Brain pericyte (primary cell): ENCODE data around the gene ACSL3.
"Not testable (repeated sequence)": the region's sequence is repeated elsewhere in the genome, so short reads cannot be mapped to it uniquely, and the experiment has no call there.

Source experiments
- DNase-seq: peaks from one replicate; pipeline ENCODE4 v3.0.0-alpha.2; 2012; ENCODE audit warnings: low read depth, low spot score

Gene ACSL3

DNA sequence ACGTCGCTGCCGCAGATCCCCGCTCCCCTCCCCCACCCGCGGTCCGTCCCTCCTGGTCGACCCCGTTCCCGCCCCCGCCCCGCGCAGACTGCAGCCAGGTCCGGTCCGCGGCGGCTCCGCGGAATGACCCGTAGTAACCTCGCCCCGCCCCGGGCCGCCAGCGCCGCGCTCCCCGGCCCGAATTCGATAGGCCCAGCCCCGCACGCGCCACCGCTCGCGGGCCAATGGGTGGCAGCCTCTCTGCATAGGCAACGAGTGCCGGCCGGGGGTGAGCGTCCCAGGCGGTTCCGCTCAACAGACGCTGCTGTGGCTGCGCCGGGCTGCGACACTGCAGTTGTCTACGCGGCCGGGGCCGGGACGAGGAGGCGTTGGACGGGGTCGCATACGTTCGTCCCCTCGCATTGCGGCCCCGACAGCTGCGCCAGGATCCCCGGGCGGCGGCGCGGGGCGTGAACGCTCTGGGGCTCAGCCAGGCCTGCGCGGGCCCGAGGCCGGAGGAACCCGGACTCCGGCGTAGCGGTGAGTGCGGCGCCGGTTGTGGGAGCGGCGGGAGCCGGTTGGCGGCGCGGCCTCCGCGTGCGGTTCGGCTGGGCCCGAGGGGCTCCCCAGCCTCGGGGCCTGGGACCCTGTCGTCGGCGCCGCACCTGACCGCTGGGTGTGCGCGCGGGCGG lies at the start of gene ACSL3:
Gene ACSL3 (plus strand): TSS at position 297 of the 671 bp plus-strand sequence. CDS start 47,737 bp downstream, outside the sequence.
- peak; percentile 73 for DNase-seq

DNA sequence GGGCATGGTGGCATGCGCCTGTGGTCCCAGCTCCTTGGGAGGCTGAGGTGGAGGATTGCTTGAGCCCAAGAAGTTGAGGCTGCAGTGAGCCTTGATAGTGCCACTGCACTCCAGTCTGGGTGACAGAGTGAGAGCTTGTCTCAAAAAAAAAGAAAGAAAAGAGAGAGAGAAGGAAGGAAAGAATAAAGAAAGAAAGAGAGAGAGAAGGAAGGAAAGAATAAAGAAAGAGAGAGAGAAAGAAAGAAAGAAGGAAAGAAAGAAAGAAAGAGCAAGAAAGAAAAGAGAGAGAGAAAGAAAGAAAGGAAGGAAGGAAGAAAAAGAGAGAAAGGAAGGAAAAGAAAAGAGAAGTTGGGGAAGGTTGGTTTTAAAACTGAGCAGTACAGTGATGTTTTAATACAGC lies 49.0 kb upstream of the ACSL3 start:
- DNase-seq, result no peak

DNA sequence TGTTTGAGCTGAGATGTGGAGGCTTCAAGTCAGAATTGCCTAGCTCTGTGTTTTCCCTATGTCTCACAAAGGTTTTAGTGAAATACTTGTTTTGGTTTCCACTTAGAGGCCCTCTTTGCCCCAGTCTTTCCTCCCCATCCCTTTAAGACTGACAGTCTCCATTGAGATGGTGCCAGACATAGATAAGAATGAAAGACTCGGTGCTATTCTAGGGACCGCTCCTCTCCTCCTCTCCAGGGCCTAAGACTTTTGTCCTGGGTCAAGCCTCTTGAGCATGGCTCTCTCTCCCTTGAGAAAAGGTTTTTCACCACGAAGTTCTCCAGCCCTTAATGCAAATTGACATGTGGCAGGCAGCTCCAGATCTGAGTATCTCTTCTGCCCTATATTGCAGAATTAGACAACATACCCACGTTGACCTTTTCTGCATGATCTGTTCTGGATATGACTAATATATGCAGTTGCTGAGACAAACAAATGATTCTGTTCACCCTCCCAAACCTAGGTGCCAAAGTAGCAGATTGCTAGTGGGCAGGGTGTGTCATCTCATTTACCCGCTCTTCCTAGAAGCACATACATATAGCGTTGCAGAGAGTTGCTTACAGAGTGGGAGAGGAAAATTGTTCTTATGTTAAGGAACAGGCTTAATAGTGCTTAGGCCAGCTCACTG lies 47.5 kb upstream of the ACSL3 start:
- DNase-seq, result no peak

DNA sequence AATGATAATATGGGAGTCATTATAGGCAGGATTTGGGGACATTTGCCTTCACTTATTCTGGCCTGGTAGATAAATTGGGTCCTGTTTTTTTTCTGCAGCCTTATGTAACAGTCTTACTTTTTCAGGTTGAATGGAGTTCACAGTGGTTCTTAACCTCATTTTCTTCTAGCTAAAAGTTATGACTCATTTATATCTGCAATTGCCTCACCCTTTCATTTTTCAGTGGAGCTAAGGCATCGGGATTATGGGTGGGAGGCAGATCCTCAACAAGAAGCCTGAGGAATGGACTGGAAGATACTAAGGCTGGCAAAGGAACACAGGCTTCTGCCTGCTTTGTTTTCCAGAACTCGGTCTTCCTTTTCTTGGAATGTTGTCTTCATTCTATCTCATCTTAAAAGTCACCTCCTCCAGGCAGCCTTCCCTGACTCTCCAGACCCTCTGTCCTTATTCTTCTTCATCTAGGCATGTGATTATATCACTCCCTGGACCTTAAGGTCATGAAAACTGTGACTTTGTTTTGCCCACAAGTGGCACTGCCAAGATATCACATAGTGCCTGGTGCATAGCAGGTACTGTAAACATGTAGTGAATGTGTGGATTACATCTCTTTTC lies 41.0 kb upstream of the ACSL3 start:
- no peak for DNase-seq

DNA sequence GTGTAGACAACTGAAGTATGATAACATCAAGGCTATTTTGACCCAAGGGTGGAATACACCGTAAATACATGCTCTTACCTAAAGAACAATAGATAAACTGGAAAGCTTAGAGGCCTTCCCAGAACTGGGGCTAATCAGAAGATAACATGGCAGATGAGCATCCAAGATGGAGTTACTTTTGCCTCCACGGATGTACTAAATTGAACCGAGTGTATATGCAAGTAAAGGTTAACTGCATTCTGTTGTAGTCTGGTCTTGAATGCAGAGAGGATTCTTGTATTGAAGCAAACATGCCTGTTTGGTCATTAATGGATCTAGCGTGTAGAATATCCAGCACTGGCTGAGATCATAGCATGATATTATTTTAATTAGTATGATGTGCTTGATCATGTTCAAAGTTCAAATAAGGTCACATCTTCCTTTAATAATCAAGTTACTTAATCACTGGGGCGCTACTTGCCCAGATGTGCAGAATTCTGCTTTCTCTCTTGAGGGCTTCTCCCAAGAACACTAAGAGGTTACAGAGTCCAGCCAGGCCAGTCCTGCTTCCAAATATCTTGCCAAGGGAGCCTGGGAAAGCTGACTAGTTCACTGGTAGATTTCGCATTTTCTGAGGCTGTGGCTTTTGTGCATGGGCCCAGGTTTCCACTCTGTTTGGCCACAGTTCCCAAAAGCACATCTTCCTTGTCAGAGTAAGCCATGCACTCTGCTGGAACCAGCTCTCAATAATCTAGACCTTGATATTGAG lies 37.5 kb upstream of the ACSL3 start:
- DNase-seq, result no peak

DNA sequence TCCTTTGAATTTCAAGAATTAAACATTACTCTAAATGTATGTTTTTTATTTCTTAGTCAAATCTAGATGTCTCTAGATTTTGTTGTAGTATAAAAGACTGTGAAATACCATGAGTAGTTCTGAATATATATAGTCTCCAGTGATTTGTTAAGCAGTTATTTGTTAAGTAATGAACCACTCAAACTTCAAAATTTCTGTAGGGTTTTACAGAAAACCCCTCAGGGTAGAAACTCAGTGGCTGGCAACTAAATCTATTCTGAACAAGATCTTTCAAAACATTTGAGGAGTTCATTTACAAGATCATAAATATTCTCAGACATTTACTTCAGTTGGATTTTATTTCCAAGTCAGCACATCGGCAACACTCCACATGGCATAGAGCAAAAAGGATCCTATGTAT lies 35.8 kb upstream of the ACSL3 start:
- no peak for DNase-seq

DNA sequence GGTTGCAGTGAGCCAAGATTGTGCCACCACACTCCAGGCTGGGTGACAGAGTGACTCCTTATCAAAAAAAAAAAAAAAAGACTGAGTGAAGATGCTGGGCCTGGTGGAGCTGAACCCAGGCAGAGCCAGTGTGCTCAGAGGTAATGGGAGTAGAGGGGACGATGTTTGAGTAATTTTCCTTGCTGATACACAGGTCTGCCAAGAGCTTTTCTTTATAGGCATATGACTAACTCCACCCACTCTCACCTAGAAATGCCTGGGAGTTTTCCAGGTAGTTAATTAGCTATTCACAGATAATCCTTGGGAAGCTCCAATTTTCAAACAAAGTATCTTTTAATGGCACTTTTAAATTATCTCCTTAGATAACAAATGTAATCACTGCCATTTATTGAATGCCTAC lies 33.4 kb upstream of the ACSL3 start:
- DNase-seq, result no peak

DNA sequence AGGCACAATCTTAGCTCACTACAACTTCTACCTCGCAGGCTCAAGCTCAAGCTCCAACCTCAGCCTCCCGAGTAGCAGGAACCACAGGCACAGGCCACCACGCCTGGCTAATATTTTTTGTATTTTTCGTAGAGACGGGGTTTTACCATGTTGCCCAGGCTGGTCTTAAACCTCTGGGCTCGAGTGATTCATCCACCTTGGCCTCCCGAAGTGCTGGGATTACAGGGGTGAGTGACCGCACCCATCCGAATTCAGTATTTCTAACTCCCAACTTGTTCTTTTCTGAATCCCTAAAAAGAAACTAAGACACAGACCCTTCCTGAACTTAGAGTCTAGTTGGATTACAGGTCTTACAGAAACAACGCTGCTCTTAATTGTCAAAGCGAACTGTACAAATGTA lies 32.3 kb upstream of the ACSL3 start:
- DNase-seq, result no peak

DNA sequence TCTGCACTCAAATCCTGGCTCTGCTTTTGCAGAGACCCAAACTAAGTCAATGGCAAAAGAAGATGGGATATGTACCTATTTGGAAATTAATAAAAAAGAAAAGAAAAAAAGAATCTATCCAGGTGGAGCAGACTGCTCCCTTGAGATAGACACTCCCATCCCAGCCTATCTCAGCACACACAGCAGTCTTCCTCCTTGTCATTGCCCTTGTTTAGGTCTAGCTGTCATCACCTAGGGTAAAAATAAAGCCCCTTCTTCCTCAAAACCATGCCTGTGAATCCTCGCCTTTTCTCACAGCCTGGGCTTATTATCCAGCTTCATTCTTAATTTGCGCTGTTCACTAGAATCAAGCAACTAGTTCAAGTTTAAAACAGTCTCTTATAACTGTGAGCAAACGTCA lies 30.7 kb upstream of the ACSL3 start:
- DNase-seq, result no peak

DNA sequence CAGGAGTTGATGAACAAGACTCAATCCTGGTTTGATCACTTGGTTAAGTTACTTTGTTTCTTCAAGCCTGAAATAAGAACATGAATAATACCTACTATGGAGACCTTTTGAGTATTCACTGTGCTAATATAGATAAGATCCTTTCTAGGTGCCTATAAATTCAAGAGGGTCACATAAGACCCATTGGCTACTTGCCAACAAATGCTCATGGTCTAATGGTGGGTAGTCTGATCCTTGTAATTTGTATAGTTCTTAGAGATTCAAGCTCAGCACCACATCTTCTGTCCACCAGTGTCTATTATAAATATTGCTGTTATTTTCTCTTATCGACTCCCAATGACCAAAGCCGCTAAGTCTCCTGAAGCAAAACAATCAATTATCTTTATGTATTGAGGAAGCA lies 27.4 kb upstream of the ACSL3 start:
- DNase-seq, result no peak

DNA sequence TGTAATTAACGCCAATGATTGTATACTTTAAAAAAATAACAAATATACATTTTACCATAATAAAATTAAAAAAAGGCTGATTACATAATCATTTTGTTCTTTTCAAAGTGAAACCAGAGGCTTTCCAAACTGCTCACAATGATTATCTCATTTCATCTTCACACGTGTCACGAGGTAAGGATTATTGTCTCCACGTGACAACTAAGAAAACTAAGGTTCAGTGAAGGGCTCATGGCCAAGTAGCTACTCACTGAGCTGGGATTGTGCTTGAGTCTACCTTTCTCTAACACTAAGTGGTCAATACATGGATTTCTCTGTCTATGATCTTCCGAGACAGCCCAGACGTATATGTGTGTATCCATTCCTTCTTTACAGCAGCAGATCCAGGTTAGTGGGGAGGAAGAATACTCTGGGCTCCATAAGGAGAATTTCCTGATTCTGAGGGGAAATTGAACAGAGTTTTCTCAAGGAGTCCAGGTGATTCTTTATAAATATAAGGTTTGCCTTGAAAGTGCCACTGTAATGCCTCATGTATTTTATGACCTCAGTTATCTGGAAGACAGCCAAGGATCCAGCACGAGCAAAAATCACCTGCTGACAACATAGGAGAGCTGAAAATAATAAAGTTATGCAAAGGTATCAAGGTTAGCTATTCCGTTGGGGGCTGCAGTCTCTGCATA lies 25.6 kb upstream of the ACSL3 start:
- DNase-seq, result no peak

DNA sequence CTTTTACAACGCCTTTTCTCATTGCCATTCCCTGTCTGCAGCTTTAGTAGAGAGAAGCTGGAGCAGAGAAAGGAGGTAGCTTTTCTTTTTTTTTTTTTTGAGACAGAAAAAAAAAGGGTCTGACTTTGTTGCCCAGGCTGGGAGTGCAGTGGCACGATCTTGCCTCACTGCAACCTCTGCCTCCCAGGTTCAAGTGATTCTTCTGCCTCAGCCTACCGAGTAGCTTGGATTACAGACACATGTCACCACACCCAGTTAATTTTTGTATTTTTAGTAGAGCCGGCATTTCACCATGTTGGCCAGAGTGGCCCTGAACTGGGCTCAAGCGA lies 25.0 kb upstream of the ACSL3 start:
- DNase-seq, result no peak

DNA sequence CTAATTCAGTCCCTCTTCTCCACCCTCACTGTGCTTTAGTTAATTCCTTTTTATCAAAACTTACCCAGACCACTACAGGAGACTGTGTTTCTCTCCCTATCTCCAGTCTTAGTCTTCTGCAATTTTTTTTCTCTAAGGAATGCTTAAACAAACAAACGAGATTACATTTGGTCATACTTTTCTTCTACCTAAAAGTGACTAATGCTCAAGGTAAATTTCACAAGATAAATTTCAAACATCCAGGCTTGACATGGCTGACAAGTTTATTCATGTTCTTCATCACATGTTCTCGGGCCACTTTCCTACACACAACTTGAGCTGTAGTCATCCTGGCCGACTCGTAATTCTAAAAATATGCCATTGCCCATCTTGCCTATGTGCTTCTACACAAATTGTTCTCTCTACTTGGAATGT lies 23.2 kb upstream of the ACSL3 start:
- DNase-seq, result no peak

DNA sequence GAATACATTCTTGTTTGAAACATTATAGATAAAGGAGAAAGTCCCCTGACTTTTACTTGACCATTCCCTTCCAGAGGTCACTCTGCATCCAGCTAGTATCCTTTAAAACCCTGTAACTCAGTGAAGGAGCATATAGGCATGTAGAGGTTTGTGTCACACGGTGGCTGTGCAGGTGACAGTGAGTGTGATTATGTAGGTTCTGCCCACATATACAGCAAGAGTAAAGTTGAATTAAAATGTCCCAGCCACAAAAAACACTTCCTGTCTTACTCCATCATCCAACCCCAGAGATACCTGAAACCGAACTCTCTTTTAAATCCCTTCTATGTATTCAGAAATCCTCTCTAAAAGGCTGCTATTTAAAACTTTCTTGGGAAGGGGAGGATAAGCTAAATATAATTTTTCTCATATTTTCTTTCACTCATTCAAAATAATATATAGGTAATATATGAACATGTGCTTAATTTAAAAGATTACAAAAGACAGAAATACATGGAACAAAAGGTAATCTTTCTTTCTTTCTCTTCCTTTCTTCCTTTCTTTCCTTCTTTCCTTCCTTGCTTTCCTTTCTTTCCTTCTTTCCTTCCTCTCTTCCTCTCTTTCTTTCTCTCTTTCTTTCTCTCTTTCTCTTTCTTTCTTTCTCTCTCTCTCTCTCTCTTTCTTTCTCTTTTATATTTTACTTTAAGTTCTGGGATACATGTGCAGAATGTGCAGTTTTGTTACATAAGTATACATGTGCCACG lies 20.6 kb upstream of the ACSL3 start:
- DNase-seq, result no peak

DNA sequence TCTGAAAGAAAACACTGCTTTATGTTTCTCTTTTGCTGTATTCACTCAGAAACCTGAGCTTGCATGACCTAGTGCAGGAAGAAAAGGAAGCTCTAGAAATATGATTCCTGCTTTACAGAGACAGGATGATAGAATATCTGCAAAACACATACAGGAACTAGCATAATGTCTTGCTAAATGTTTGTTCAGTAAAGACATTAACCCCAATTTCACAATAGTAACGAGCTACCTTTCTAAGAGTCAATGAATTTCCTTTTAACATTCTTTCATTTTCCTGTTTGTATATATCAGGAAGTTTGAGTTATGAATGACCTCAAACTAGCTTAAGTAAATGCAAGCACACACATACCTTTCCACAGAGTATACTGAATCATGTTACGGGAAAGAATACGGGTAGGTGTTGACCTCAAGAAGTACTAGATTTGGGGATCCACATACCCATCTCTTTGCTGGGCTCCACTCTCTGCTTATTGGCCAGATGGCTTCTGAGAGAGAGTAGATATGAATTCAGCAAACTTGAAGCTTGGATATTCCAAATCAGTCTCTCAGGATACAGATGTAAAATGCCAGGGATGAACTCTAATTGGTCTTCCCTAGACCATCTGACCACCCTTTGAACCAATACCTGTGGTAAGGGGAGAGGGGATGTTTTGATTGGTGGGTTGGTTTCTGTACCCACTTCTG lies 18.2 kb upstream of the ACSL3 start:
- DNase-seq, result no peak

DNA sequence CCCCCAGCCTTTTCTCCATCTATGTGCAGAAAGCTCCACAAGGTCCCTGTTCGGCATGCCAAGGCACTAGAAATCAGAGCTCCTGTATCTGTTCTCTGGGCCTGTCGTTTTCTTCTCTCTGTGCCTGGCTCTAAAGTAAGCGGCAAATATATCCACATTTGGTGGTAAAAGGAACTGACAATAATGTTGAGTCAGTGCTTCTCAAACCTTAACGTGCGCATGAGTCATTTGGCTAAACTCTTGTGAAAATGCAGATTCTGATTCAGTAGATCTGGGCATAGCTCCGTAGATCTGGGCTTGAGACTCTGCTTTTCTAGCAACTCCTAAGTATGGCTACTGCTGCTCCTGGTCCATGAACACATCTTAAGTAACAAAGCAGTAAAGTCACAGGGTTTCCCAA lies 16.5 kb upstream of the ACSL3 start:
- DNase-seq, result no peak

DNA sequence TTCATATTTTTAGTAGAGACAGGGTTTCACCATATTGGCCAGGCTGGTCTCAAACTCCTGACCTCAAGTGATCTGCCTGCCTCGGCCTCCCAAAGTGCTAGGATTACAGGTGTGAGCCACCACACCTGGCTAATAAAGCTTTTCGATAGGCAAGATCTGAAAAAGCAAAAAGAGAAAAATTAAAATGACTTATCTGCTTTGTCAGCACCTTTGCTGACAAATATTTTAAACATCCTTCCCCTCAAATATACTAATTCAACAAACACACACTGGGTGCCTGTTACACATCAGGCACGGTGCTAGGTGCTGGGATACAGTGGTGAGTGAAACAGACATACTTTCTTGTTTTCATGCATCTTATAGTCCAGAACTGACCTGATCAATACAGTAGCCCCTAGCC lies 15.5 kb upstream of the ACSL3 start:
- DNase-seq, result not testable (repeated sequence)

DNA sequence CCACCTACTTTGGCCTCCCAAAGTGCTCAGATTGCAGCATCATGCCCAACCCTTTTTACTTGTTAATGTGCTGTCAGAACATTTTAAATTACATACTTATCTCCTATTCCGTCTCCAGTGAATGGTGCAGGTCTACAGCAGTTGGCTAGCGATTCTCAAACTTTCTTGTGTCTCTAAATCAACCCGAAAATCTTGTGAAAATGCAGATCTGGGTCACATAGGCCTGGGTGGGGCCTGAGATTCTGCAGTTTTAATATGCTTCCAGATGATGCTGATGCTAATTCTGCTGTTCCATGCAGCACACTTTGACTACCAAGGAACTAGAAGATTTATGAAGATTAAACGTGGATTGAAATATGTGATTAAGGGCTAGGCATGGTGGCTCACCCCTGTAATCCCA lies 14.8 kb upstream of the ACSL3 start:
- DNase-seq, result no peak

DNA sequence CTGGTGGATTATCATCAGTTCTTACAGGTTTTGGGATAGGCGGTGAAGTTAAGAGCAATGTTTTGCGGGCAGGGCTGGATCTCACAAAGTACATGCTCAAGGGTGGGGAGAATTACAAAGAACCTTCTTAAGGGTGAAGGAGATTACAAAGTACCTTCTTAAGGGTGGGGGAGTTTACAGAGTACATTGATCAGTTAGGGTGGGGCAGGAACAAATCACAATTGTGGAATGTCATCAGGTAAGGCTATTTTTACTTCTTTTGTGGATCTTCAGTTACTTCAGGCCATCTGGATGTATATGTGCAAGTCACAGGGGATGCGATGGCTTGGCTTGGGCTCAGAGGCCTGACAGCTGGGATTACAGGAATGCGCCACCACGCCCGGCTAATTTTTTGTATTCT lies 12.8 kb upstream of the ACSL3 start:
- not testable (repeated sequence) for DNase-seq

DNA sequence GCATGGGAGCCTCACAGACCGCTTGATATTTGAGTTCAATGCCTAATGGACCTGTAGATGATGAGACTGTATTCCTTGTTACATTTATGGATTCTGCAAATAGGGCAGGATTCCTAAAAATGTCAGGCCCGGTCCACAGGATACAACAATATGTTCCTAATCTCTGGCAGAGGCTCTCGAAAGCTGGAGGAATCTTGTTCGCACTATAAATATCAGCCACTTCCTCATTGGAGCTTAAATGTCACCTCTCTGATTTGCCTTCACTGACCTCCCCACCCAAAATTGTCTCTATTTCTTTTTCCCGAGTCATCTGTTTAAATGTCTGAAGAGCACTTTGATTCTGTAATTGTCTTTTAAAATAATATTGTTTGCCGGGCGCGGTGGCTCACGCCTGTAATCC lies 12.0 kb upstream of the ACSL3 start:
- DNase-seq, result no peak
